ENCODE results near the gene FAM219A. TPM values are rescaled to one million over a fixed set of nuclear protein-coding genes. Genes with fewer than 3 reads are reported as not detected.

The FAM219A gene
- total RNA-seq, 1 donor from 2014 or later, result 13.4 TPM

DNA sequence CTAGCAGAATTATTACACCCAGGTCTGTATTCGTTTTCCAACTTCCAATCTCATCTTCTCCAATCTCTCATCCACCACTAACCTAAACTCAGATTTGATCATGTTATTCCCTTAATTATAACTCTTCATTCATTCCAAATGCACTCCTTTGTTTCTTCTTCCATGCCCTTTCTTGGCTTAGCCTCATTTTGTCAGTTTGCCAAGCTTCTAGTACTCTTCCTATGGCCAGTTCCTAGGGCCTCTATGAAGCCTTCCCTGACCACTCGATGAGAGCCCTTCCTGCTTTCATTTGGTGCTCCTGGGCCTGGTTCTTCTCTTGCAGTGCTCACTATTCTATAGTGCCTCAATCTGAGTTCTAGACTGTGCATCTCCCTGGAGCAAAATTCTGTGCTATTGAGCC lies 5.8 kb downstream of the FAM219A start:
- no peaks in the 10 kb centered on the region for H3K9me3 Mint-ChIP-seq
- TF ChIP-seq, protein P1, sequence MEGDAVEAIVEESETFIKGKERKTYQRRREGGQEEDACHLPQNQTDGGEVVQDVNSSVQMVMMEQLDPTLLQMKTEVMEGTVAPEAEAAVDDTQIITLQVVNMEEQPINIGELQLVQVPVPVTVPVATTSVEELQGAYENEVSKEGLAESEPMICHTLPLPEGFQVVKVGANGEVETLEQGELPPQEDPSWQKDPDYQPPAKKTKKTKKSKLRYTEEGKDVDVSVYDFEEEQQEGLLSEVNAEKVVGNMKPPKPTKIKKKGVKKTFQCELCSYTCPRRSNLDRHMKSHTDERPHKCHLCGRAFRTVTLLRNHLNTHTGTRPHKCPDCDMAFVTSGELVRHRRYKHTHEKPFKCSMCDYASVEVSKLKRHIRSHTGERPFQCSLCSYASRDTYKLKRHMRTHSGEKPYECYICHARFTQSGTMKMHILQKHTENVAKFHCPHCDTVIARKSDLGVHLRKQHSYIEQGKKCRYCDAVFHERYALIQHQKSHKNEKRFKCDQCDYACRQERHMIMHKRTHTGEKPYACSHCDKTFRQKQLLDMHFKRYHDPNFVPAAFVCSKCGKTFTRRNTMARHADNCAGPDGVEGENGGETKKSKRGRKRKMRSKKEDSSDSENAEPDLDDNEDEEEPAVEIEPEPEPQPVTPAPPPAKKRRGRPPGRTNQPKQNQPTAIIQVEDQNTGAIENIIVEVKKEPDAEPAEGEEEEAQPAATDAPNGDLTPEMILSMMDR (conservative IDR thresholded peaks at IDR 0.05), result no peak
- no peak overlapping the region for H3K27ac Mint-ChIP-seq
- H3K27me3 Mint-ChIP-seq, result peaks cover 18% of the 10 kb centered on the region
- no peaks in the 10 kb centered on the region for H3K36me3 Mint-ChIP-seq
- H3K4me1 Mint-ChIP-seq (ENCODE audit: unreplicated experiment), result peaks cover 15% of the 10 kb centered on the region
- DNase-seq (ENCODE audit: extremely low spot score, unreplicated experiment), result no peak
- H3K4me3 Mint-ChIP-seq, result no peak overlapping the region

DNA sequence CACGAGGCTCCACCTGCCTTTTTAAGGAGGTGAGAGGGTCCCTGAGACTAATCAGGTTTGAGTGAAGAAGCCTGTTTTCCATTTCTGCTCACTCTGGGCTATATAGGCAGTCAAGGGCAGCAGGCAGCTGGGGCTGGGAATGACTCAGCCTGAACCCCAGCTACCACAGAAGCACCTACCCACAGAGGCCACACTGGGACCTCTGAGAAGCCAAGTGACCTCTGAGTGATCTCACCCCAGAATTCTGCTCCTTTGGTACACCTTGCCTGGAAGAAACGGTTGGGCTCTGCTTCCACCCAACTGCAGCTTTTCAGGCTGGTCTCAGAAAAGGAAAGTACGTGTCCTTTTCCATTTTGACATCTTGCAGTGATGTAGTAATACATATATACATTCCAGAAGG lies 6.8 kb downstream of the FAM219A start:
- Mint-ChIP-seq H3K4me3 (no peak overlapping the region), H3K36me3 (no peaks in the 10 kb centered on the region), H3K27me3 (peaks cover 8% of the 10 kb centered on the region), H3K9me3 (no peaks in the 10 kb centered on the region), H3K27ac (peak overlapping the region; percentile 4), H3K4me1 (ENCODE audit: unreplicated experiment) (peaks cover 5% of the 10 kb centered on the region)
- DNase-seq (ENCODE audit: extremely low spot score, unreplicated experiment), result no peak
- TF ChIP-seq, protein P1 (conservative IDR thresholded peaks at IDR 0.05), result no peak

DNA sequence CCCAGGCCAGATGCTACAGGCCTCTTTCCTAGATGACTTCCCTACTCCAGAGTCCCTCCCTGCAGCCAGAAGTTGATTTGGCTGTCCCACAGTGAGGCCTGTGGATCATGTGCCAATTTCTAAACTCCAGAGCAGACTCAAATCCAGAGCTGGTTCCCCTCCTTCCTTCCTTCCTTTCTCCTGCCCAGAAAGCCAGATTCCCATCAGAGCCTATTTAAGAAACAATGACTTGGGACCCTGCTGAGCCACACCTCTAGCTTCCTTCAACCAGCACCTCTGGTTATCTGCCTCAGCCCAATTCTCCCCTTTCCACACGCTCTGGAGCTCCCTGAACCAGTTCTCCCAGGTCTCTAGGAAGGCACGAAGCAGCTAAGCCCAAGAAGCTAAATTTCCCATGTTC lies 7.2 kb downstream of the FAM219A start:
- peaks cover 4% of the 10 kb centered on the region for H3K27me3 Mint-ChIP-seq
- no peak for DNase-seq (ENCODE audit: extremely low spot score, unreplicated experiment)
- TF ChIP-seq, protein P1 (conservative IDR thresholded peaks at IDR 0.05), result no peak
- H3K4me1 Mint-ChIP-seq (ENCODE audit: unreplicated experiment), result peaks cover 5% of the 10 kb centered on the region
- no peak overlapping the region for H3K4me3 Mint-ChIP-seq
- no peaks in the 10 kb centered on the region for H3K36me3 Mint-ChIP-seq
- H3K27ac Mint-ChIP-seq, result peak overlapping the region; percentile 4
- H3K9me3 Mint-ChIP-seq, result no peaks in the 10 kb centered on the region

DNA sequence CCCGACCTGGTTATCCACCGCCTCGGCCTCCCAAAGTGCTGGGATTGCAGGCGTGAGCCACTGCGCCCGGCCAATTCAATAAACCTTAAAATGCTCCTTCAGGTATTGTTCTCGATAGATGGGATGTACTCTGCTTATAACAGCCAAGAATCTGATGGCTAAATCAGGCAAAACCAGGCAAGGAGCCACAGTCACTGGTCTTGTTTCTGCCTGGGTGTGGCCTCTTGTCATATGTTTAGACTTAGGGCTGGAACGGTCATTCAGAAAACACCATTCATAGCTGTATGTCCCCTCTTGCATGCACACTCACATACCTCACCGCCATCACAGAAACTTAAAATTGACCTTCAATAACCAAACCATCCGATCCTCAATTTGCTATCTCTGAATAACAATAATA lies 7.7 kb downstream of the FAM219A start:
- no peak for DNase-seq (ENCODE audit: extremely low spot score, unreplicated experiment)
- Mint-ChIP-seq H3K9me3 (no peaks in the 10 kb centered on the region), H3K27me3 (peaks cover 3% of the 10 kb centered on the region), H3K4me3 (no peak overlapping the region), H3K4me1 (ENCODE audit: unreplicated experiment) (peaks cover 5% of the 10 kb centered on the region), H3K36me3 (no peaks in the 10 kb centered on the region), H3K27ac (peak overlapping the region; percentile 4)
- TF ChIP-seq, protein P1 (conservative IDR thresholded peaks at IDR 0.05), result no peak

DNA sequence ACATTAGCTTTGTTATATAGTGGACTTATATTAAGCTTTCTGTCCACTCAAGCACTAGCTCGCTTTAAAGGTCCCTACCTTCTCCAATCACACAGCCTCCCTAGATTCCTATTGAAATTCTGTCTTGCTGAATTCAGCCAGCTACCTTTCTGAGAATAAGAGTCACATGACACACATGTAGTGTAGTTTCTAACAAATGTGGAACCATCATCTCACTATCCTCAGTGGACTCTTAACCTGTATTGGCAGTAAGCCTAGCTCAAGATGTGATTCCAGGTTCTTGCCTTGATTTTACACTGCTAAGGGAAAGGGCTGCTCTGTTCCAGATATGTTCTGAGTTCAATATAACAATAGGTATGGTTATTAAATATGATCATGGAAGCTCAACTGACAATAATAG lies 11.4 kb downstream of the FAM219A start:
- no peak for DNase-seq (ENCODE audit: extremely low spot score, unreplicated experiment)
- H3K27ac Mint-ChIP-seq, result no peak overlapping the region
- H3K4me3 Mint-ChIP-seq, result no peak overlapping the region
- H3K9me3 Mint-ChIP-seq, result no peaks in the 10 kb centered on the region
- TF ChIP-seq, protein P1 (conservative IDR thresholded peaks at IDR 0.05), result no peak
- H3K36me3 Mint-ChIP-seq, result no peaks in the 10 kb centered on the region
- peaks cover 14% of the 10 kb centered on the region for H3K4me1 Mint-ChIP-seq (ENCODE audit: unreplicated experiment)
- no peaks in the 10 kb centered on the region for H3K27me3 Mint-ChIP-seq

DNA sequence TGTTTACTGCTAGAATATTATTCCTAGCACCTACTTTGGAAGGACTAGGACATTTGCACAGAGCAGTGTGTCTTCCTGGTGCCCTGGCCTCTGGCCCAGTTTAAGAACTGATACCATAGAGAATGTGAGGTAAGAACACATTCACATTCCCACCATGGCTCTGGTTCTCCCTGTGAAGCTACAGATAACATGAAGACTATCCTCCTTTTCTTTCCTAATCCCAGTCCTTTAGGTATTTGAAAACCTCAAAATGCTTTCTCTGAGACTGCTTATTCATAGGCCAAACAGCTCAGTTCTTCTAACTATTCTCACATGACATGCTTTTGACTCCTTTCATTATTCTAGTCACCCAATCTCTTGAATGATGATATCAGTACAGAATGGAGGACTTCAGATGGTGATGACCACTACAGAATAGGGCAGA lies 11.9 kb downstream of the FAM219A start:
- Mint-ChIP-seq H3K9me3 (no peaks in the 10 kb centered on the region), H3K27ac (no peak overlapping the region), H3K4me3 (no peak overlapping the region), H3K27me3 (no peaks in the 10 kb centered on the region), H3K4me1 (ENCODE audit: unreplicated experiment) (peaks cover 15% of the 10 kb centered on the region), H3K36me3 (no peaks in the 10 kb centered on the region)
- TF ChIP-seq, protein P1 (conservative IDR thresholded peaks at IDR 0.05), result no peak
- no peak for DNase-seq (ENCODE audit: extremely low spot score, unreplicated experiment)

Data from type B pancreatic cell (in vitro differentiated cells).